OCI-LY1 (cell line): ENCODE measurements around the gene SLC22A7.

Experiments
- H2AFZ ChIP-seq: fragments of 200-600 bp; sonication (generic), shearing (Covaris generic); 2 replicates; pipeline ENCODE4 v1.6.0; 2014; ENCODE audit warnings: antibody characterized with exemption, mild to moderate bottlenecking, low read length
- H3F3A ChIP-seq: fragments of 200-600 bp; sonication (generic), shearing (Covaris generic); 2 replicates; pipeline ENCODE4 v1.6.0; 2014; ENCODE audit warnings: mild to moderate bottlenecking, antibody characterized with exemption, low read length, moderate library complexity; ENCODE audit not compliant: insufficient read depth
- H3K27ac ChIP-seq: fragments of 200-600 bp; sonication (generic); 2 replicates; pipeline ENCODE4 v1.5.1; 2014; ENCODE audit warnings: low read length, mixed run types, mild to moderate bottlenecking, low read depth; ENCODE audit not compliant: poor library complexity, severe bottlenecking
- H3K27me3 ChIP-seq: fragments of 200-600 bp; sonication (generic); 2 replicates; pipeline ENCODE4 v1.6.0; 2014; ENCODE audit warnings: antibody characterized with exemption, mild to moderate bottlenecking, low read length, moderate library complexity; ENCODE audit not compliant: insufficient read depth
- H3K36me3 ChIP-seq: fragments of 200-600 bp; sonication (generic); 2 replicates; pipeline ENCODE4 v1.6.1; 2014; ENCODE audit warnings: mild to moderate bottlenecking, antibody characterized with exemption, low read length, moderate library complexity, mixed read lengths; ENCODE audit not compliant: insufficient read depth
- H3K4me1 ChIP-seq: fragments of 200-600 bp; sonication (generic); 2 replicates; pipeline ENCODE4 v1.5.1; 2014; ENCODE audit warnings: mild to moderate bottlenecking, low read length, moderate library complexity; ENCODE audit not compliant: insufficient read depth, severe bottlenecking
- H3K4me2 ChIP-seq: fragments of 200-600 bp; sonication (generic), shearing (Covaris generic); 2 replicates; pipeline ENCODE4 v1.6.1; 2014; ENCODE audit warnings: low read length
- H3K4me3 ChIP-seq: fragments of 200-600 bp; sonication (generic); 2 replicates; pipeline ENCODE4 v1.5.1; 2014; ENCODE audit warnings: low read length, low read depth, mild to moderate bottlenecking, mixed read lengths; ENCODE audit not compliant: poor library complexity, severe bottlenecking
- H3K79me2 ChIP-seq: fragments of 200-600 bp; shearing (Covaris generic); 2 replicates; pipeline ENCODE4 v1.6.1; 2016; ENCODE audit warnings: mixed run types, low read length, mixed read lengths; ENCODE audit not compliant: insufficient read depth
- H3K9ac ChIP-seq: fragments of 200-600 bp; sonication (generic), shearing (Covaris generic); 2 replicates; pipeline ENCODE4 v1.6.1; 2014; ENCODE audit warnings: mild to moderate bottlenecking, low read length, mixed read lengths
- H3K9me2 ChIP-seq: fragments of 200-600 bp; sonication (generic), shearing (Covaris generic); 2 replicates; pipeline ENCODE4 v1.6.1; 2014; ENCODE audit warnings: low read depth, mild to moderate bottlenecking, low read length, mixed read lengths
- H3K9me3 ChIP-seq: fragments of 200-600 bp; shearing (Covaris generic); 2 replicates; pipeline ENCODE4 v1.6.1; 2014; ENCODE audit warnings: low read length, mixed read lengths
- H4K20me1 ChIP-seq: fragments of 200-600 bp; sonication (generic), shearing (Covaris generic); 2 replicates; pipeline ENCODE4 v1.6.0; 2016; ENCODE audit warnings: mild to moderate bottlenecking, low read length; ENCODE audit not compliant: insufficient read depth
- EZH2 ChIP-seq: fragments of 200-600 bp; sonication (generic), shearing (Covaris generic); IDR thresholded peaks from 2 replicates; pipeline ENCODE4 v1.8.0; 2017; ENCODE audit warnings: borderline replicate concordance, mixed run types, mild to moderate bottlenecking, antibody characterized with exemption, low read length, moderate library complexity, mixed read lengths
- TF ChIP-seq, protein P1 (sequence below): fragments of 200-600 bp; sonication (generic), shearing (Covaris generic); IDR thresholded peaks from 2 replicates; pipeline ENCODE4 v1.5.1; 2017; ENCODE audit warnings: mild to moderate bottlenecking, antibody characterized with exemption, low read length, moderate library complexity, mixed read lengths

SLC22A7 gene

DNA sequence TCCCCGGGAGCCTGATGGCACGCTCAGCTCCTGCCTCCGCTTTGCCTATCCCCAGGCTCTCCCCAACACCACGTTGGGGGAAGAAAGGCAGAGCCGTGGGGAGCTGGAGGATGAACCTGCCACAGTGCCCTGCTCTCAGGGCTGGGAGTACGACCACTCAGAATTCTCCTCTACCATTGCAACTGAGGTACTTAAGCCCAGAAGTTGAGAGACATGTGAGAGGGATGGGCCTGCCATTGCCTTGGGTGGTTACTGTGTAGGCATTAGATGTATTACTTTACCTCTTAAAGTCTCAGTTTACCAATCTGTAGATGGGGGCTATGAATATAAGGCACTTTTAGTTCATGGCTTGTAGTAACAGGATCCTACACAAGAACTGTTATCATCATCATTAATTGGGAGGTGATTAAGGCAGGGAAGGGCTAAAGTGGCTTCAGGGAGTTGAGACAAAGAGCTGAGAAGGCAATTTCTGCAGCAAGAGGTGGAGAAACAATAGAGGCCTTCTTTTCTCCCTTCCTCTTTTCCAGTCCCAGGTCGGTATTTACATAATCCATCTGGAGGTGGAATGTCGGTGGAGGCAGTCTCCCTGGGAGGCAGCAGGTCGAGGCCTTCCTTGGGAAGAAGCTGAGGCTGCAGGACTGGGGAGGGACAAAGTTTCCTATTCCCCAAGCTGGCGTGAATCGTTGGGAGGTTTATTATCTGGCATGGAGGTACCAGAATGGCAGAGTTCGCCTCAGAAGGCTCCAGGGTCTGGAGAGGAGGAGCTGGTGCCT, 691 bp downstream of the SLC22A7 start:
- no peaks in the 10 kb centered on the region for H3K9me2 ChIP-seq
- no peaks in the 10 kb centered on the region for H3K9me3 ChIP-seq
- TF ChIP-seq EZH2 = no peak
- TF ChIP-seq, protein P1, sequence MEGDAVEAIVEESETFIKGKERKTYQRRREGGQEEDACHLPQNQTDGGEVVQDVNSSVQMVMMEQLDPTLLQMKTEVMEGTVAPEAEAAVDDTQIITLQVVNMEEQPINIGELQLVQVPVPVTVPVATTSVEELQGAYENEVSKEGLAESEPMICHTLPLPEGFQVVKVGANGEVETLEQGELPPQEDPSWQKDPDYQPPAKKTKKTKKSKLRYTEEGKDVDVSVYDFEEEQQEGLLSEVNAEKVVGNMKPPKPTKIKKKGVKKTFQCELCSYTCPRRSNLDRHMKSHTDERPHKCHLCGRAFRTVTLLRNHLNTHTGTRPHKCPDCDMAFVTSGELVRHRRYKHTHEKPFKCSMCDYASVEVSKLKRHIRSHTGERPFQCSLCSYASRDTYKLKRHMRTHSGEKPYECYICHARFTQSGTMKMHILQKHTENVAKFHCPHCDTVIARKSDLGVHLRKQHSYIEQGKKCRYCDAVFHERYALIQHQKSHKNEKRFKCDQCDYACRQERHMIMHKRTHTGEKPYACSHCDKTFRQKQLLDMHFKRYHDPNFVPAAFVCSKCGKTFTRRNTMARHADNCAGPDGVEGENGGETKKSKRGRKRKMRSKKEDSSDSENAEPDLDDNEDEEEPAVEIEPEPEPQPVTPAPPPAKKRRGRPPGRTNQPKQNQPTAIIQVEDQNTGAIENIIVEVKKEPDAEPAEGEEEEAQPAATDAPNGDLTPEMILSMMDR = no peak
- H3K4me2 ChIP-seq = no peak overlapping the region
- H3K36me3 ChIP-seq = no peaks in the 10 kb centered on the region
- H3K9ac ChIP-seq = no peak overlapping the region
- no peaks in the 10 kb centered on the region for H3K4me1 ChIP-seq
- H3F3A ChIP-seq = no peaks in the 10 kb centered on the region
- no peak overlapping the region for H2AFZ ChIP-seq
- H3K4me3 ChIP-seq = no peak overlapping the region
- no peaks in the 10 kb centered on the region for H4K20me1 ChIP-seq
- H3K27ac ChIP-seq = no peak overlapping the region
- H3K79me2 ChIP-seq = no peaks in the 10 kb centered on the region
- 0 out of 2 replicates have a peak, but pooled peaks cover 5% of the 10 kb centered on the region for H3K27me3 ChIP-seq

DNA sequence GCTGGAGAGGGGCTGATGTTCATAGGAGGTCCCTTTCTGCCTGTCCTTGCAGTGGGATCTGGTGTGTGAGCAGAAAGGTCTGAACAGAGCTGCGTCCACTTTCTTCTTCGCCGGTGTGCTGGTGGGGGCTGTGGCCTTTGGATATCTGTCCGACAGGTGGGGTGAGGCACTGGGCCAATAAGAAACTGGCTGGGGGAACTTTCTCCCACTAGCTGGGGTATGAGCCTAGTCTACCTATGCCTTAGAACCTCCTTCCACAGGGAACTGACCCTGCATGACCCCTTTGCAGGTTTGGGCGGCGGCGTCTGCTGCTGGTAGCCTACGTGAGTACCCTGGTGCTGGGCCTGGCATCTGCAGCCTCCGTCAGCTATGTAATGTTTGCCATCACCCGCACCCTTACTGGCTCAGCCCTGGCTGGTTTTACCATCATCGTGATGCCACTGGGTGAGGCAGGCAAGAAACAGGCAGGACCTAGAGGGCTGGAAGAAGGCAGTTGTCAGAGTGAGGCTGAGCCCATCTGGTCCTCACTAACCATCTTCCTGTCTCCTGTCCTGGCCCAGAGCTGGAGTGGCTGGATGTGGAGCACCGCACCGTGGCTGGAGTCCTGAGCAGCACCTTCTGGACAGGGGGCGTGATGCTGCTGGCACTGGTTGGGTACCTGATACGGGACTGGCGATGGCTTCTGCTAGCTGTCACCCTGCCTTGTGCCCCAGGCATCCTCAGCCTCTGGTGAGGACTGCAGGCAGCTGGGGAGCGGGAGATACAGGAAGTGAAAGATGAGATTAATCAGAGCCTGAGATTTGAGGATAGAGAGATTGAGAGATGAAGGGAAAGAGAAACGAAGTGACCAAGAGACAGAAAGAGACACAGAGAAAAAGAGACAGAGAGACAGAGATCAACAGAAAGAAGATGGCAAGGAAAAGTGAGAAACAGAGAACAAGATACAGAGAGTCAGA, 1.6 kb downstream of the SLC22A7 start:
- Histone ChIP-seq H2AFZ (no peak overlapping the region), H3F3A (no peaks in the 10 kb centered on the region), H3K9me2 (no peaks in the 10 kb centered on the region), H3K27me3 (0 out of 2 replicates have a peak, but pooled peaks cover 5% of the 10 kb centered on the region), H3K36me3 (no peaks in the 10 kb centered on the region), H3K4me3 (no peak overlapping the region), H4K20me1 (no peaks in the 10 kb centered on the region), H3K9me3 (no peaks in the 10 kb centered on the region), H3K4me2 (no peak overlapping the region), H3K27ac (no peak overlapping the region), H3K4me1 (no peaks in the 10 kb centered on the region), H3K79me2 (no peaks in the 10 kb centered on the region), H3K9ac (no peak overlapping the region)
- no peak for TF ChIP-seq EZH2
- TF ChIP-seq, protein P1 = no peak

DNA sequence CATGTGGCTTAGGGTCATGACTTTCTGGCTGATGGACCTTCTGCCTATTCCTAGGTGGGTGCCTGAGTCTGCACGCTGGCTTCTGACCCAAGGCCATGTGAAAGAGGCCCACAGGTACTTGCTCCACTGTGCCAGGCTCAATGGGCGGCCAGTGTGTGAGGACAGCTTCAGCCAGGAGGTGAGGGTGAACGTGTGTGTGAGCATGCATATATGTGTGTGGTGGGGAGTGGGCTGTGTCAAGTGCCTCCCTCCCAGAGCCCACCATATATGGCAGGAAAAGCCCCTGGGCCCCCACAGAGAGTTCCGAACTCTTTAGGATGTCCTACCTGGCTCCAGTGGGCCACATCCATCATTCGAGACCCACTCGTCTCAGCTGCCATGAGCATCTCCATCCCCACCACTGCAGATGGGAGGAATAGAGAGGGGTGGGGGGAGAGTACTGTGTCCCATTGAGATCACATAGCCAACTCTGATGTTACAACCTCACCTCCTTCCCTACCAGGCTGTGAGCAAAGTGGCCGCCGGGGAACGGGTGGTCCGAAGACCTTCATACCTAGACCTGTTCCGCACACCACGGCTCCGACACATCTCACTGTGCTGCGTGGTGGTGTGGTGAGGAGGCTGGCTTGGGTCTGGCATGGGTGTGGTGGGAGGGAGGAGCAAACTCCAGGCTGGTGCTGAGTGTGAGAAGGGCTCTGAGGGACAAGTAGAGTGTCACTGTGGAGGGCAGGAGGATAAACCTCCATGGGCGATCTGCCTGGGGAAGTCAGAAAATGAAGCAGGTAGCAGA, 3.2 kb downstream of the SLC22A7 start:
- H2AFZ ChIP-seq = no peak overlapping the region
- H3K9me2 ChIP-seq = no peaks in the 10 kb centered on the region
- H3K9ac ChIP-seq = no peak overlapping the region
- H3K79me2 ChIP-seq = no peaks in the 10 kb centered on the region
- no peaks in the 10 kb centered on the region for H3K4me1 ChIP-seq
- H3K4me3 ChIP-seq = no peak overlapping the region
- H4K20me1 ChIP-seq = no peaks in the 10 kb centered on the region
- no peaks in the 10 kb centered on the region for H3F3A ChIP-seq
- no peak overlapping the region for H3K27ac ChIP-seq
- no peak overlapping the region for H3K4me2 ChIP-seq
- TF ChIP-seq EZH2 = no peak
- TF ChIP-seq, protein P1 = no peak
- H3K27me3 ChIP-seq = 0 out of 2 replicates have a peak, but pooled peaks cover 5% of the 10 kb centered on the region
- no peaks in the 10 kb centered on the region for H3K9me3 ChIP-seq
- H3K36me3 ChIP-seq = no peaks in the 10 kb centered on the region
